Keratinocyte (primary cell): ENCODE results near the gene FSIP1. TPM values are rescaled to one million over a fixed set of nuclear protein-coding genes. Genes with fewer than 3 reads are reported as not detected.

Experiments used
- DNase-seq: peaks from one replicate; pipeline ENCODE4 v3.0.0-alpha.2; 2011; ENCODE audit warnings: low read depth, missing footprints, low spot score
- FAIRE-seq: peaks from 2 replicates; lab custom pipeline; 2011; peaks lifted over from hg19 to GRCh38; lab: Jason Lieb, UNC
- H2AFZ ChIP-seq: 2 replicates; pipeline ENCODE4 v1.6.0; 2012; ENCODE audit warnings: low read length, control low read depth, inconsistent platforms; ENCODE audit not compliant: control insufficient read depth
- H3K27ac ChIP-seq: 2 replicates; pipeline ENCODE4 v1.5.1; 2011; ENCODE audit warnings: low read length; ENCODE audit not compliant: control insufficient read depth, insufficient read depth
- H3K27me3 ChIP-seq: 3 replicates; pipeline ENCODE4 v1.6.0; 2011; ENCODE audit warnings: low read length; ENCODE audit not compliant: control insufficient read depth, insufficient read depth; ENCODE audit errors: extremely low read depth
- H3K36me3 ChIP-seq, 2 experiments: 2 replicates in 1 of 2; 3 replicates in 1 of 2; pipeline ENCODE4 v1.5.1; 2011; ENCODE audit warnings: low read length in 2 of 2, mild to moderate bottlenecking in 1 of 2; ENCODE audit not compliant: control insufficient read depth in 2 of 2, insufficient read depth in 2 of 2; ENCODE audit errors: extremely low read depth in 1 of 2
- H3K4me1 ChIP-seq: 3 replicates; pipeline ENCODE4 v1.5.1; 2011; ENCODE audit warnings: low read length; ENCODE audit not compliant: control insufficient read depth, insufficient read depth; ENCODE audit errors: extremely low read depth
- H3K4me2 ChIP-seq: 3 replicates; pipeline ENCODE4 v1.6.0; 2011; ENCODE audit warnings: low read depth, low read length; ENCODE audit not compliant: control insufficient read depth, insufficient read depth; ENCODE audit errors: extremely low read depth
- H3K4me3 ChIP-seq, 3 experiments: fragments of 200-600 bp in 1 of 3; sonication (generic) in 1 of 3; 2 replicates in 2 of 3; 3 replicates in 1 of 3; pipeline ENCODE4 v1.5.1; 2011 to 2016; ENCODE audit warnings: low read length in 3 of 3, mild to moderate bottlenecking in 3 of 3, control low read depth in 2 of 3, inconsistent platforms in 1 of 3, low read depth in 1 of 3, mixed read lengths in 1 of 3, mixed run types in 1 of 3, moderate library complexity in 1 of 3; ENCODE audit not compliant: control insufficient read depth in 2 of 3, insufficient read depth in 2 of 3; ENCODE audit errors: extremely low read depth in 1 of 3
- H3K79me2 ChIP-seq: 2 replicates; pipeline ENCODE4 v1.6.0; 2012; ENCODE audit warnings: low read length; ENCODE audit not compliant: control insufficient read depth, insufficient read depth
- H3K9ac ChIP-seq: 3 replicates; pipeline ENCODE4 v1.6.0; 2011; ENCODE audit warnings: low read length; ENCODE audit not compliant: control insufficient read depth, insufficient read depth; ENCODE audit errors: extremely low read depth
- H3K9me1 ChIP-seq: 3 replicates; pipeline ENCODE4 v1.6.0; 2011; ENCODE audit warnings: low read length; ENCODE audit not compliant: control insufficient read depth, insufficient read depth; ENCODE audit errors: extremely low read depth
- H3K9me3 ChIP-seq: 2 replicates; pipeline ENCODE4 v1.5.1; 2012; ENCODE audit warnings: low read depth, low read length; ENCODE audit not compliant: control insufficient read depth
- H4K20me1 ChIP-seq: 3 replicates; pipeline ENCODE4 v1.6.0; 2011; ENCODE audit warnings: low read length; ENCODE audit not compliant: control insufficient read depth, insufficient read depth; ENCODE audit errors: extremely low read depth
- CTCF ChIP-seq, 3 experiments: IDR thresholded peaks in 1 of 3; conservative IDR thresholded peaks in 1 of 3; optimal IDR thresholded peaks in 1 of 3; 2 replicates in 2 of 3; 3 replicates in 1 of 3; pipeline versions ENCODE3 to v1.5.1; 2011; ENCODE audit warnings: low read length in 3 of 3, mild to moderate bottlenecking in 3 of 3, moderate library complexity in 2 of 3, control low read depth in 1 of 3, inconsistent platforms in 1 of 3; ENCODE audit not compliant: insufficient read depth in 2 of 3; ENCODE audit errors: extremely low read depth in 1 of 3
- EZH2 ChIP-seq: IDR thresholded peaks from one replicate; pipeline ENCODE4 v1.6.1; 2012; ENCODE audit warnings: inconsistent platforms, mild to moderate bottlenecking, low read length, moderate library complexity
- dilution Hi-C: fragments of 300-500 bp; cut with MboI; formaldehyde crosslinking; loops from one replicate; pipeline ENCODE4 v1.7.0; 2020; ENCODE audit warnings: low sequenced_read_pairs; ENCODE audit not compliant: extremely low pct_ligation_motif_present
- polyA plus RNA-seq, 5 experiments: library from polyadenylated mRNA; depleted of rRNA in 3 of 5; stranded (reverse) in 3 of 5; stranded (forward) in 1 of 5; unstranded in 1 of 5; fragments of >200 nt; gene quantifications; 1 replicate in 1 of 5; 2 replicates in 3 of 5; 3 replicates in 1 of 5; pipeline versions ENCODE4 v1.2.1 to v1.2.3, GENCODE V29; 2011 to 2012; ENCODE audit warnings: missing spikeins in 2 of 5, low read depth in 1 of 5, low replicate concordance in 1 of 5

Gene FSIP1
- polyA plus RNA-seq, 1 donor (not counting 4 experiments of a cell fraction or from before 2014, with no cell fraction given): 1.5 TPM

GRCh38 chr15:39797407-39797806 is 14.8 kb upstream of the FSIP1 start:
- no peak for DNase-seq
- TF ChIP-seq CTCF (optimal IDR thresholded peaks at IDR 0.05 in 1 of 3, IDR thresholded peaks at IDR 0.05 in 1 of 3, conservative IDR thresholded peaks at IDR 0.05 in 1 of 3; ENCODE audit: extremely low read depth in 1 of 3, insufficient read depth in 2 of 3, low read length in 3 of 3) (no peak), EZH2 (no peak)
- H3K4me1 ChIP-seq: no peaks in the 10 kb centered on the region
- H2AFZ ChIP-seq: no peak overlapping the region
- peaks cover 0 to 15% of the 10 kb centered on the region in 2 experiments for H3K36me3 ChIP-seq
- H3K4me3 ChIP-seq: no peak overlapping the region
- H3K4me2 ChIP-seq: no peak overlapping the region
- H3K9me1 ChIP-seq: no peaks in the 10 kb centered on the region
- no peak for FAIRE-seq
- dilution Hi-C loops: no loop called here
- no peaks in the 10 kb centered on the region for H3K27me3 ChIP-seq
- no peak overlapping the region for H3K27ac ChIP-seq
- no peaks in the 10 kb centered on the region for H4K20me1 ChIP-seq
- no peaks in the 10 kb centered on the region for H3K79me2 ChIP-seq
- no peaks in the 10 kb centered on the region for H3K9me3 ChIP-seq
- no peak overlapping the region for H3K9ac ChIP-seq

- Histone ChIP-seq H3K9ac (no peak overlapping the region), H3K9me1 (no peaks in the 10 kb centered on the region), H2AFZ (no peak overlapping the region), H3K4me1 (no peaks in the 10 kb centered on the region), H3K36me3 (peaks cover 0 to 10% of the 10 kb centered on the region in 2 experiments), H4K20me1 (no peaks in the 10 kb centered on the region), H3K4me3 (no peak overlapping the region), H3K79me2 (no peaks in the 10 kb centered on the region), H3K27me3 (no peaks in the 10 kb centered on the region), H3K4me2 (no peak overlapping the region), H3K9me3 (no peaks in the 10 kb centered on the region), H3K27ac (no peak overlapping the region)
- TF ChIP-seq CTCF (optimal IDR thresholded peaks at IDR 0.05 in 1 of 3, IDR thresholded peaks at IDR 0.05 in 1 of 3, conservative IDR thresholded peaks at IDR 0.05 in 1 of 3; ENCODE audit: extremely low read depth in 1 of 3, insufficient read depth in 2 of 3, low read length in 3 of 3) (no peak), EZH2 (no peak)
- DNase-seq: no peak
- FAIRE-seq: no peak
- dilution Hi-C loops: no loop called here
These were observed 14.0 kb upstream of the FSIP1 start for GRCh38 chr15:39796601-39797000.
